ENCODE measurements around the gene DUOX1. TPM values are rescaled to one million over a fixed set of nuclear protein-coding genes. Genes with fewer than 3 reads are reported as not detected.
"Not testable (repeated sequence)": the region's sequence is repeated elsewhere in the genome, so short reads cannot be mapped to it uniquely, and the experiment has no call there.

Gene DUOX1
- total RNA-seq, 1 donor from 2014 or later, result 0.50 TPM

DNA sequence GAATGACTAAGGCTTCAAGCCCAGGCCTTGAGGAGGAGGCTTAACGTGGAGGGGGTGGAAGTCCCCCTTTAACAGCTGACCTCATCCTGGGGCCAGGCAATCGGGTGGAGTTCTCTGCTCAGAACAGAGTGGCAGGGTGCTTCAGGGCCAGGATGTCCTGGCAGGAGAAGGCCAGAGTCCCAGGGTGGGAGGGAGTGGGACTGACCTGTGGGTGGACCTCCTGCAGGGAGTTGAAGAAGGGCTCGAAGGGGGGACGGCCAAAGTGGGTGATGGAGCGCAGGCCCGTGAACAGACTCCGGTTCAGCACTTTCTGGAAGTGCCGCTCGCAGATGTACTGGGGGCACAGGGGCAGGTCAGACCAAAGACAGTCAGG lies 35.5 kb upstream of the DUOX1 start:
- no peak overlapping the region for H3K4me3 Mint-ChIP-seq (ENCODE audit: low read depth)
- no peak for DNase-seq (ENCODE audit: low spot score)
- no peaks in the 10 kb centered on the region for H3K4me1 Mint-ChIP-seq (ENCODE audit: low read depth)
- H3K27me3 Mint-ChIP-seq (ENCODE audit: low read depth), result peaks cover 23% of the 10 kb centered on the region
- H3K36me3 Mint-ChIP-seq (ENCODE audit: low read depth), result no peaks in the 10 kb centered on the region
- no peaks in the 10 kb centered on the region for H3K9me3 Mint-ChIP-seq
- no peak overlapping the region for H3K27ac Mint-ChIP-seq
- intact Hi-C loops (cut with micrococcal nuclease), result no loop called here

DNA sequence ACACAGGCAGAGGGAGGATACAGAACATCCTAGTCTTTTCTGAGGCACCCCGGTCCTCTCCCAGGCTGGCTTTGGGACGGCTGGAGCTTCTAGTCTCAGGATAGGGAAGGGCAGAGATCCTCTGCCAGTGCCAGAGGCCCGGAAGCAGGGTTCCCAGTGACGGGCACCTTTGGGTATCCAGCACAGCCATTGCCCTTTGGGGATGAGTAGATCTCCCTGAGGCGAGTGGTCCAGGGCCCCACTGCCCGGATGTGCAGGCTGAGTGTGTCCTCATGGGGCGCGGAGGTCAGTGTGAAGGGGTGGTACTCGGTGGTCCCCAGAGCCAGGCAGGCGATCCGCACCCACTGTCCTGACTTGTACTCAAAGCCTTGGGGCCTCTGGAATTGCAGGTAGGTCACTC lies 34.1 kb upstream of the DUOX1 start:
- intact Hi-C loops (cut with micrococcal nuclease), result no loop called here
- H3K4me1 Mint-ChIP-seq (ENCODE audit: low read depth), result no peaks in the 10 kb centered on the region
- H3K9me3 Mint-ChIP-seq, result no peaks in the 10 kb centered on the region
- no peak overlapping the region for H3K27ac Mint-ChIP-seq
- H3K4me3 Mint-ChIP-seq (ENCODE audit: low read depth), result no peak overlapping the region
- no peak for DNase-seq (ENCODE audit: low spot score)
- H3K27me3 Mint-ChIP-seq (ENCODE audit: low read depth), result peaks cover 15% of the 10 kb centered on the region
- H3K36me3 Mint-ChIP-seq (ENCODE audit: low read depth), result no peaks in the 10 kb centered on the region

DNA sequence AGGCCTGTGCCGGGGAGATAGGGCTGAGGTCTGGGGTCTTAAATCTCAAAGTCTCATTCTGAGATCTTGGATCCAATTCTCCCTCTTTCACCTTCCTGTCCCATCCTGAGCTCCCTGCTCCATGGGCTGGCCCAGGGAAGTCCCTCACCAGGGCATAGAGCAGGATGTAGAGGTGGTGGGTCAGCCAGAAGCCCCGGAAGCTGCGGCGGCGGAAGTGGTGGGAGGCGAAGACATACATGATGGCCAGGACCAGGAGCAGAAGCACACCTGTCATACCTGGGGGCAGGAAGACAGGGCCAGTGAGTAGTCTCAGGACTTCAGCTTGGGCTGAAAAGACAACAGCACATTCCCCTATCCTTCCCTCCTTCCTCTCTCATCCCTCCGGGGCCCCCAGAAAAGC lies 32.3 kb upstream of the DUOX1 start:
- Mint-ChIP-seq H3K4me1 (ENCODE audit: low read depth) (no peaks in the 10 kb centered on the region), H3K27ac (no peak overlapping the region), H3K27me3 (ENCODE audit: low read depth) (peaks cover 3% of the 10 kb centered on the region), H3K36me3 (ENCODE audit: low read depth) (no peaks in the 10 kb centered on the region), H3K9me3 (no peaks in the 10 kb centered on the region), H3K4me3 (ENCODE audit: low read depth) (no peak overlapping the region)
- intact Hi-C loops (cut with micrococcal nuclease), result no loop called here
- DNase-seq (ENCODE audit: low spot score), result no peak

DNA sequence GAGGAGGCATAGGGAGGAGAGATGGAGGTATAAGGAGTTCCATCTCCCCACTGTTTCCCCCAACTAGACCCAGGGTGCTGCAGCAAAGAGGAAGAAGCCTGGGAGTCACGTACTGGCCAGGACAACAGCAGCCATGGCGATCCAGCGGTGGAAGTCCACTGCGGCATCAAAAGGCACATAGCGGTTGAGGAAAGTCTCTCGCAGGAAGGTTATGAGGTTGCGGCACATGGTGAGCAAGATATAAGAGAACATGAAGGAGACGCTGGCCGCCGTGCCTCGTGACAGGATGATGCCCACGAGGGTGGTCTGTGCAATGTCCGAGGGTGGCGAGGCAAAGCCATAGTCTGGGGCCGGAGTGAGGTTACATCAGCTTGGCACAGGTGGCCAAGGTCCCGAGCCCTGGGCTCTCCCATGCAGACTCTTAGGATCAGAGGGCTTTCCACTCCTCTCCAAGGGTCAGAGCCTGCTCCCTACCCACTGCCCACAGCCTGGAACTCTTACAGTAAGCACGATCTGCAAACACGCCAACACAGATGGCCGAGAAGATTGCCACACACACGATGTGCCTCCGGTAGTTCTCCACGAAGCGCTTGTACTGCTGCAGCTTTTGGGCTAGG lies 30.1 kb upstream of the DUOX1 start:
- Mint-ChIP-seq H3K9me3 (no peaks in the 10 kb centered on the region), H3K27ac (no peak overlapping the region), H3K4me1 (ENCODE audit: low read depth) (no peaks in the 10 kb centered on the region), H3K36me3 (ENCODE audit: low read depth) (no peaks in the 10 kb centered on the region), H3K4me3 (ENCODE audit: low read depth) (no peak overlapping the region), H3K27me3 (ENCODE audit: low read depth) (no peaks in the 10 kb centered on the region)
- intact Hi-C loops (cut with micrococcal nuclease), result no loop called here
- no peak for DNase-seq (ENCODE audit: low spot score)

DNA sequence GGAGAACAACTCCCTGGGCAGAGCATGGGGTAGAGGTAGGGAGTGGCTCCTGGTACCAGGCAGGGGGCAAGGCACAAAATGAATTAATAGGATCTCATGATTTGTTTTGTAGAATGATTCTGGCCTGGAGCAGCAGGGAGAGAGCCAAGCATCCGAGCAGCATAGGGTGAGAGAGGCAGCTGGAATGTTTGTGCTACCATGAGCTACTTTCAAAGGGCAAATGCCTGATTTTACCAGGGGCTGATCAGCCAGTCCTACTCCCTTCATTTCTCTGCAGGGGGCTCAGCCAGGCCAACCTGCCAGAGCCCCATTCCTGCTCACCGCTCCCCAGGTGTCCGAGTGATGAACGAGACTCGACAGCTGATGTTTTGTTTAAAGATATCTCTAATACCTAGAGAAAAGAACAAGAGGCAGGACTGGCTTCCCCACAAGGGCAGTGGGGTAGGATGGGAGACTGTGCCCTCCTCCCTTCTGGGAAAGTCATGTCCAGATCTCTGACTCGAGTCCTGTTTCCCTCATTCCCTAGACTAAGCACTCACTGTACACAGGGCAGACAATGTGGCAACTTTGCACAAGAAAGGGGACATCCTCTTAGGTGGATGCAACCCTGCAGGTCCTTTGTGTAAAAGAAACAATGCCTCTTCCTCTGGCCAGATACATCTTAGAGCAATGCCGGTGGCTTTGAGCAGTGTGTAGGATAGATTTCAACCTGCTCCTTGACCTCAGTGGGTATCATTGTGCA lies 28.7 kb upstream of the DUOX1 start:
- H3K4me1 Mint-ChIP-seq (ENCODE audit: low read depth), result no peaks in the 10 kb centered on the region
- H3K9me3 Mint-ChIP-seq, result no peaks in the 10 kb centered on the region
- no peaks in the 10 kb centered on the region for H3K27me3 Mint-ChIP-seq (ENCODE audit: low read depth)
- DNase-seq (ENCODE audit: low spot score), result no peak
- H3K27ac Mint-ChIP-seq, result no peak overlapping the region
- no peaks in the 10 kb centered on the region for H3K36me3 Mint-ChIP-seq (ENCODE audit: low read depth)
- intact Hi-C loops (cut with micrococcal nuclease), result no loop called here
- H3K4me3 Mint-ChIP-seq (ENCODE audit: low read depth), result no peak overlapping the region

DNA sequence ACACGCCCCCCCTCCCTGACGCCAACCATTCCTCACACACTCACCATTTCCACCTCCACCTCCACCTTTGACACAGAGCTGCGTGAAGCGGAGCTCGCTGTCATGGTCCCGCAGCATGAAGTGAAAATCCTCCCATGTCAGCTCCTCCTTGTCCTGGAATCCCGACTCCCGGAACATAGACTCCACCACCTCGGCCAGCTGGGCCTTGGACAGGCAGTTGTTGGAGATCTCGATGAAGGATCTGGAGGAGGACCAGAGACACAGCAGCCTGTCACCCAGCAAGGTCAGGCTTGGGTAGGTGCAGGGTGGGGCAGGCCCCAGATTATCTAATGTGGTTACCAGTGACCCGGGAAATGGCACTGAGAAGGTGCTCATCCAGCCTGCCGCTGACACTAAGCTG lies 28.0 kb upstream of the DUOX1 start:
- Mint-ChIP-seq H3K36me3 (ENCODE audit: low read depth) (no peaks in the 10 kb centered on the region), H3K9me3 (no peaks in the 10 kb centered on the region), H3K4me1 (ENCODE audit: low read depth) (no peaks in the 10 kb centered on the region), H3K27ac (no peak overlapping the region), H3K4me3 (ENCODE audit: low read depth) (no peak overlapping the region), H3K27me3 (ENCODE audit: low read depth) (no peaks in the 10 kb centered on the region)
- DNase-seq (ENCODE audit: low spot score), result no peak
- intact Hi-C loops (cut with micrococcal nuclease), result no loop called here

DNA sequence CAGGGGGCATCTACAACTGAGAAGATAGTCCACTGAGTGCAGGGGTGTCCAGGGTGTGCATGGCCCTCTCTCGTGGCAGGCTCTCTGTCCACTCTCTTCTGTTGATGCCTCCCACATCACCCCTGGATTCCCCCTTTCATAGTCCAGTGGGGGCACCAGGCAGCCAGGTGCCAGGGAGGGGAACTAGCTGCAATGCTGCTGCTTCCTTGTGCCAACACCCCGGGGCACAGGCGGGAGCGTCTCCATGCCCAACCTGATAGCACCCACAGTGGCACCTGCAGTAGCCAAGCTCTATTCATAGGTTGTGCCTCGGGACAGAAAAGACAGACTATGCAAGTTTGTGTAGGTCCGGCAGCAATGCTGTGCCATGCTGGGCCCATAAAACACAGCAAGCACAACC lies 27.6 kb upstream of the DUOX1 start:
- H3K27me3 Mint-ChIP-seq (ENCODE audit: low read depth), result no peaks in the 10 kb centered on the region
- intact Hi-C loops (cut with micrococcal nuclease), result no loop called here
- no peak for DNase-seq (ENCODE audit: low spot score)
- H3K9me3 Mint-ChIP-seq, result no peaks in the 10 kb centered on the region
- no peaks in the 10 kb centered on the region for H3K4me1 Mint-ChIP-seq (ENCODE audit: low read depth)
- H3K36me3 Mint-ChIP-seq (ENCODE audit: low read depth), result no peaks in the 10 kb centered on the region
- no peak overlapping the region for H3K27ac Mint-ChIP-seq
- H3K4me3 Mint-ChIP-seq (ENCODE audit: low read depth), result no peak overlapping the region

DNA sequence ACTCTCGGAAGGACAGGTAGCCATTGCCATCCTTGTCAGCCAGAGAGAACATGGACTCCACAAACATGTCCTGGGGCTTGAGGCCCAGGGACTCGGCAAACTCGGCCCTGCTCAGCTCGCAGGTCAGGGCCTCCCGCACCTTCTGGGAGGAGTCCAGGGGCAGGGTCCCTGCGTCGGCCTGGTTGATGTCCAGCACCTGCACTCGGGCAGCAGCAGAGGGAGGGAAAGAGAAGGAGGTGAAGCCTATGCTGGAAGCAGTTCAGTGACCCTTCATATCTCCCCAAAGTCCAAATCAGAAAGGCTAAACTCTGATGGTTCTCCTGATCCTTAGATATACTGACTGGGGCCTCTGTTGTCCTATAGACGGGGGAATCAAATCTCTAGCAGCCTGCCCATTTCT lies 25.6 kb upstream of the DUOX1 start:
- intact Hi-C loops (cut with micrococcal nuclease); H3K9me3 Mint-ChIP-seq; H3K27ac Mint-ChIP-seq; H3K36me3 Mint-ChIP-seq (ENCODE audit: low read depth); H3K27me3 Mint-ChIP-seq (ENCODE audit: low read depth); H3K4me3 Mint-ChIP-seq (ENCODE audit: low read depth); DNase-seq (ENCODE audit: low spot score); H3K4me1 Mint-ChIP-seq (ENCODE audit: low read depth): not testable (repeated sequence)

DNA sequence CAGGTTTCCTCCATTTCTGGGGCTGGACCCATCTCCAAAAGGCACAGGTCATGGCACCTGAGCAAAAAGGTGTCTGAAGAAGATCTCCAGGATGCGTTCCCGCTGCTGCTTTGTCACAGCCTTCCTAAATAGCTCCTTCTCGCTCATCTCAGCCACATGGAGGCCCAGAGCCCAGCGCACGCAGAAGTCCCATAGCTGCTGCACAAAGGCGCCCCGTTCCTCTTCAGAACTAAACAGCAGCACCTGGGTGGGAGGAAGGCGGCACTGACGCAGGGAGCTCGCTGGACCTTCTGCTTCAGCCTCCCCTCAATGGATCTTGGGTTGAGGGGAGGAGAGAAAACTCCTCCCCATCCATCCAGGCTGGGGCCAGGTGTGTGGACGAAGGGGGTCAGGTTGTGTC lies 24.2 kb upstream of the DUOX1 start:
- DNase-seq (ENCODE audit: low spot score), result no peak
- peaks cover 17% of the 10 kb centered on the region for H3K27me3 Mint-ChIP-seq (ENCODE audit: low read depth)
- no peaks in the 10 kb centered on the region for H3K9me3 Mint-ChIP-seq
- intact Hi-C loops (cut with micrococcal nuclease), result no loop called here
- no peak overlapping the region for H3K4me3 Mint-ChIP-seq (ENCODE audit: low read depth)
- no peaks in the 10 kb centered on the region for H3K36me3 Mint-ChIP-seq (ENCODE audit: low read depth)
- H3K27ac Mint-ChIP-seq, result no peak overlapping the region
- H3K4me1 Mint-ChIP-seq (ENCODE audit: low read depth), result no peaks in the 10 kb centered on the region

DNA sequence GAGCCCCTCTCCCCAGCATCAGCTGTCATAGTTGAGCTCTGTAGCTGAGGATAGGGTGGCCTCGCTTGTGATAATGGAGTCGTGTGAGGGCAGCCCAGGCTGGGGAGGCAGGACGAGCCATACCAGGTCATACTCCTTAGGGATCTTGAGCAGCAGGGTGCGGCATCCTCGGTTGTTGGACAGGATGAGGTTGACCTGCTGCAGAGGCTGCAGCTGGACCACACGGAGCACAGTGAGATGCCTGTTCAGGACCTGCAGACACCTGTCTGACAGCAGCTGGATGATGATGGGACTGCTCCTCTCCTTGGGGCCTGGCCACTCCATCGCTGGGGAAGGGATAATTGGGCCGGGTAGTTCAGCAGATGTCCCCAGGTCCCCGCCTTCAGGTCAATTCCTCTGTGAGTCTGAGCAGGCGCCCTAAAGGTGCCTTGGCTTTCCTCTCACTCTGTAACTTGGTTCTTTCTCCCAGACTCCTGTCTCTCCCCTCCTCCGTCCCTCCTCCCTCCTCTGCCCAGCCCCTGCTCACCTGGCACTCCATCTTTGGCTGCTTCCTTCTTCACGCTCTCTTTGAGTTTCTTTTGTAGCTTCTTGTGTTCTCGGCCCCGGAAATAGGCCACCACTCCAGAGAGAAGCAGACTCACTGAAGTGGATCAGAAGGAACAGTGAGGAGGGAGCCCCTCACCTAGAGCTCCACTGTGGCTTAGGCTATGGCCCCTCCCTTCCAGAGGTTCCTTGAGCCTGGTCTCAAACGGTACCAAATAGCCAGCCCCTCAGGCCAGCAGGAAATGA lies 23.6 kb upstream of the DUOX1 start:
- H3K4me1 Mint-ChIP-seq (ENCODE audit: low read depth), result no peaks in the 10 kb centered on the region
- no peak overlapping the region for H3K27ac Mint-ChIP-seq
- no peak for DNase-seq (ENCODE audit: low spot score)
- intact Hi-C loops (cut with micrococcal nuclease), result no loop called here
- H3K4me3 Mint-ChIP-seq (ENCODE audit: low read depth), result no peak overlapping the region
- no peaks in the 10 kb centered on the region for H3K36me3 Mint-ChIP-seq (ENCODE audit: low read depth)
- H3K27me3 Mint-ChIP-seq (ENCODE audit: low read depth), result peaks cover 18% of the 10 kb centered on the region
- no peaks in the 10 kb centered on the region for H3K9me3 Mint-ChIP-seq

DNA sequence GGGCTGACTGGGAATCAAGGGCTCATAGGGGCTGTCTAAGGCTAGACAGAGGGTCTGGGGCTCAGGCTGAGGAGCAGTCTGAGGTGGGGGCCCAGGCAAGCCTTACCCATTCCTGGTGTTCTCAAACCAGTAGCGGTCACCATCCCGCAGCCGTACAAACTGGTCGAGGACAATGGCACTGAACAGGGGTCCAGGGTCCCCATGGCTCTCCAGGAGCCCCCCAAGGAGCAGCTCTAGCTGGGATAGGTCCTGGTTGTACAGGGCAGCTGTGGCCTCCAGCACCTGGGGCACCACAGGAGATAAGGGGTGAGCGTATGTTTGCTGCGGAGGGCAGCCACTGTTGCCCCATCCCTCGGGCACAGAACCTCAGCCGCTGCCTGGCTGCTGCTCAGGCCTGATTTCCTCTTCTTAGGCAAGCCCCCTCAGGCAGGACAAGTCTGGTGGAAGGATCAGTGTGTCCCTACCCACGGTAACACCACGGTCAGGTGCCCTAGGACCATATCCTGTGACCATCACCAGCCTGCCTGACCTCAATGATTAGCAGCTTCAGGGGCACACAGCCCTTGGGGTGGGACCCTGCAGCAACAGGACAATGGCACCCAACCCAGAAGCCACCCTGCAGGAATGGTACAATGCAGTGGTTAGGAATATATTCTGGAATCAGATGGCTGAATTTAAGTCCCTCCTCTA lies 21.7 kb upstream of the DUOX1 start:
- Mint-ChIP-seq H3K9me3 (no peaks in the 10 kb centered on the region), H3K4me1 (ENCODE audit: low read depth) (peaks cover 5% of the 10 kb centered on the region)

DNA sequence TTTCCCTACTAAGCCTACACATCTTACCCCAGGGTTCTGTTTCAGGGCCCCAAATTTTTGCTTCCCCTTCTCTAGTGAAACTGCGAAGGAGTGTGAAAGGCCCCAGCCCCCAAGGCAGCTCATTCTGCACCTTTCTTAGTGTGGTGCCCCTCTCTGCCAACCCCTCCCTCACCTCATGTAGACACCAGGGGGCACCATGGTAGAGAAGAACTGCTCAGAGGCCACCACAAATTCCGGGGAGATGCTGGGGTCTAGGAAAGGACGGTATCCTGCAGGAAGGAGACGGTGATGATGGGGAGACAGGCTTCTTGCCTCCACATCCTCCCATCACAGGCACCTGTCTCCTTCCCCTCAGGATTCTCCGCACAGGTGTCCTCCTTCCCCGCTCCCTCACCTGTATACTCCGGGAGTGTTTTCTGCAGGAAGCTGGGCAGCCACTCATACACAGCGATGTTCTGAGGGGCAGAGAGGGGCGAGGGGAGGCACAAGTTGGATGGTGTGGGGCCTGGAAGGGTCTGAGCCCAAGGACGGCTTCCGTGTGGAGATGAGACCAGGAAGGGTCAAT lies 19.5 kb upstream of the DUOX1 start:
- Mint-ChIP-seq H3K4me3 (ENCODE audit: low read depth) (no peak overlapping the region), H3K9me3 (no peaks in the 10 kb centered on the region), H3K27ac (no peak overlapping the region), H3K27me3 (ENCODE audit: low read depth) (peaks cover 54% of the 10 kb centered on the region), H3K4me1 (ENCODE audit: low read depth) (peaks cover 9% of the 10 kb centered on the region), H3K36me3 (ENCODE audit: low read depth) (no peaks in the 10 kb centered on the region)
- intact Hi-C loops (cut with micrococcal nuclease), result no loop called here
- no peak for DNase-seq (ENCODE audit: low spot score)

More for the DNA sequence above, 21.7 kb upstream of the DUOX1 start:
- Mint-ChIP-seq H3K36me3 (ENCODE audit: low read depth) (no peaks in the 10 kb centered on the region), H3K27ac (no peak overlapping the region), H3K27me3 (ENCODE audit: low read depth) (peaks cover 31% of the 10 kb centered on the region), H3K4me3 (ENCODE audit: low read depth) (no peak overlapping the region)
- no peak for DNase-seq (ENCODE audit: low spot score)
- intact Hi-C loops (cut with micrococcal nuclease), result no loop called here
